ENCODE data around the gene MAF.

Gene MAF

GRCh38 chr16:79598348-79599181, 2.0 kb downstream of the MAF start:
- Histone ChIP-seq H3K27me3 (ENCODE audit: control insufficient read depth in 1 of 2, insufficient read depth in 2 of 2, low read length in 2 of 2) (no peaks in the 10 kb centered on the region), H3K4me3 (ENCODE audit: low read depth in 1 of 2, low read length in 2 of 2) (peak overlapping the region; percentile 39 to 75)

GRCh38 chr16:79598063-79598347, 2.5 kb downstream of the MAF start:
- Histone ChIP-seq H3K4me1 (ENCODE audit: insufficient read depth, low read length) (peaks cover 6% of the 10 kb centered on the region), H3K9ac (ENCODE audit: low read length) (peak overlapping the region; percentile 8), H3K9me3 (ENCODE audit: low read length) (no peaks in the 10 kb centered on the region), H3K27ac (ENCODE audit: low read depth, low read length) (peak overlapping the region; percentile 45), H3K4me3 (ENCODE audit: low read depth in 1 of 2, low read length in 2 of 2) (peak overlapping the region; percentile 39 to 75), H3K27me3 (ENCODE audit: control insufficient read depth in 1 of 2, insufficient read depth in 2 of 2, low read length in 2 of 2) (no peaks in the 10 kb centered on the region), H3K36me3 (ENCODE audit: insufficient read depth, low read length) (no peaks in the 10 kb centered on the region)

More at GRCh38 chr16:79598348-79599181, 2.0 kb downstream of the MAF start:
- no peaks in the 10 kb centered on the region for H3K9me3 ChIP-seq (ENCODE audit: low read length)
- H3K36me3 ChIP-seq (ENCODE audit: insufficient read depth, low read length), result no peaks in the 10 kb centered on the region
- H3K9ac ChIP-seq (ENCODE audit: low read length), result peak overlapping the region; percentile 14
- H3K27ac ChIP-seq (ENCODE audit: low read depth, low read length), result no peak overlapping the region
- peaks cover 6% of the 10 kb centered on the region for H3K4me1 ChIP-seq (ENCODE audit: insufficient read depth, low read length)

DNA sequence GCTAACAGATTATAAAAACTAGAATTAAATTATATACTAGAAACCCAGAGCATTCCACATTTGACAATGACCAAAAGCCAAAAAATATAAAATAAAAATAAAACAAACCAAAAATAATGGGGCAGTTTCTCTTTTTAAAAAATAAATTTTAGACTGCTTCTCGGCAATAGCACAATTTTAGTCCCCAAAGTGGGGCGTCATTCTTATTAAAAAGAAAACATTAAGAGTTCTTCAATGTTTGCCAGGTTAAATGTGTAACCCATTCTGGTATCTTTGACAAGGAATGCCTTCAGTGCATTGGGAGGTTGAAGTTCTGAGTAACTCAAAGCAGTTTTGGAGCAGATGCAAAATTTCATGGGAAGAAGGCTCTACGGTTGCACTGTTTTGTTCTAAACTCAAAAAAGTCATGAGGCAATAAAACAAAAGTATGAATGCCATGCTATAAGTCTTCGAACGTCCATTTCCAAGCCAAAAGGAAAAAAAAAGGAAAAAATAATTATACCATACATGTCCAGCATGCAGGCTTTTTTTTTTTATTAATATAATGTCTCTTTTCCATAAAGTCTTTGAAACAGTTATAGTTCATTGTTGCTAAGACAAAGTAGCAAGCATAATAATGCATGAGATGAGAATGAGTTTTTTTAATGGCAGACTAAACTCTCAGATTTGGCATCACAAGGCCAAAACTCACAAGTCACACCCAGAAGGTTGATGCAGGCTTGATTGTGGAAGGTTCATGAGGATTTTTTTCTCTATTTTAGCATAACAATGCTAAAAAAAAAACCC, 3.1 kb downstream of the MAF start:
- Histone ChIP-seq H3K27ac (ENCODE audit: low read depth, low read length) (peak overlapping the region; percentile 45), H3K27me3 (ENCODE audit: control insufficient read depth in 1 of 2, insufficient read depth in 2 of 2, low read length in 2 of 2) (no peaks in the 10 kb centered on the region), H3K4me3 (ENCODE audit: low read depth in 1 of 2, low read length in 2 of 2) (peak overlapping the region; percentile 39 to 75), H3K4me1 (ENCODE audit: insufficient read depth, low read length) (peaks cover 3% of the 10 kb centered on the region), H3K9ac (ENCODE audit: low read length) (peak overlapping the region; percentile 8), H3K9me3 (ENCODE audit: low read length) (no peaks in the 10 kb centered on the region), H3K36me3 (ENCODE audit: insufficient read depth, low read length) (no peaks in the 10 kb centered on the region)

- H3K36me3 ChIP-seq (ENCODE audit: insufficient read depth, low read length), result no peaks in the 10 kb centered on the region
- no peak overlapping the region for H3K27ac ChIP-seq (ENCODE audit: low read depth, low read length)
- no peaks in the 10 kb centered on the region for H3K4me1 ChIP-seq (ENCODE audit: insufficient read depth, low read length)
- no peaks in the 10 kb centered on the region for H3K27me3 ChIP-seq (ENCODE audit: control insufficient read depth in 1 of 2, insufficient read depth in 2 of 2, low read length in 2 of 2)
- H3K4me3 ChIP-seq (ENCODE audit: low read depth in 1 of 2, low read length in 2 of 2), result peak overlapping the region in 1 of 2 donors; percentile 75
- peak overlapping the region; percentile 27 for H3K9ac ChIP-seq (ENCODE audit: low read length)
- no peaks in the 10 kb centered on the region for H3K9me3 ChIP-seq (ENCODE audit: low read length)
These were observed 4.5 kb downstream of the MAF start for GRCh38 chr16:79595931-79596450.

GRCh38 chr16:79595231-79595641, 5.3 kb downstream of the MAF start:
- Histone ChIP-seq H3K27me3 (ENCODE audit: control insufficient read depth in 1 of 2, insufficient read depth in 2 of 2, low read length in 2 of 2) (no peaks in the 10 kb centered on the region), H3K36me3 (ENCODE audit: insufficient read depth, low read length) (no peaks in the 10 kb centered on the region), H3K9me3 (ENCODE audit: low read length) (no peaks in the 10 kb centered on the region), H3K4me3 (ENCODE audit: low read depth in 1 of 2, low read length in 2 of 2) (peak overlapping the region in 1 of 2 donors; percentile 75), H3K4me1 (ENCODE audit: insufficient read depth, low read length) (no peaks in the 10 kb centered on the region), H3K27ac (ENCODE audit: low read depth, low read length) (no peak overlapping the region), H3K9ac (ENCODE audit: low read length) (peak overlapping the region; percentile 21)

GRCh38 chr16:79593754-79594153, 6.8 kb downstream of the MAF start:
- Histone ChIP-seq H3K27me3 (ENCODE audit: control insufficient read depth in 1 of 2, insufficient read depth in 2 of 2, low read length in 2 of 2) (peaks cover 0 to 6% of the 10 kb centered on the region in 2 donors), H3K36me3 (ENCODE audit: insufficient read depth, low read length) (no peaks in the 10 kb centered on the region), H3K9ac (ENCODE audit: low read length) (no peak overlapping the region), H3K27ac (ENCODE audit: low read depth, low read length) (no peak overlapping the region), H3K9me3 (ENCODE audit: low read length) (no peaks in the 10 kb centered on the region), H3K4me3 (ENCODE audit: low read depth in 1 of 2, low read length in 2 of 2) (no peak overlapping the region), H3K4me1 (ENCODE audit: insufficient read depth, low read length) (no peaks in the 10 kb centered on the region)

DNA sequence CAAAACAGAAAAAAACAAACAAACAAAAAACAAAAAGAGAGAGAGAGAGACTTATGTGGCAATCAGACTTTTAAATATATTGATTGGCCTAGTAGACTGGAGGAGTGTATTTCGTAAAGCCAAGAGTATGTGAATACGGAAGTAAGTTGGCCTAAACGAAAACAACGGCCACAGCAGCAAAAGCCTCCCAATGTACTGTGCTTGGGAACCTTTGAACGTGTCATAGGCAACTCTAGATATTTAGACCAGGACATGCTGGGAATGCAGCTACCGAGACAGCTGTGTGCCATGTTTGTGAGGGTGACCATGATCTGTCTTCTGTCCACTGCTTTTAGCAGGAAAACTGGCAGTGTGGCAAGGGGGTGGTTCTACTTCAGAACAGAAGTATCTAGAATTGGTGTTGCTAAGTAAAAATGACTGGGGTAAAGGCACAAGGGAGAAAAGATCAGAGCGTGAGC, 7.4 kb downstream of the MAF start:
- Histone ChIP-seq H3K9me3 (ENCODE audit: low read length) (no peaks in the 10 kb centered on the region), H3K27me3 (ENCODE audit: control insufficient read depth in 1 of 2, insufficient read depth in 2 of 2, low read length in 2 of 2) (peaks cover 0 to 6% of the 10 kb centered on the region in 2 donors), H3K4me3 (ENCODE audit: low read depth in 1 of 2, low read length in 2 of 2) (no peak overlapping the region), H3K36me3 (ENCODE audit: insufficient read depth, low read length) (no peaks in the 10 kb centered on the region), H3K4me1 (ENCODE audit: insufficient read depth, low read length) (no peaks in the 10 kb centered on the region), H3K27ac (ENCODE audit: low read depth, low read length) (no peak overlapping the region), H3K9ac (ENCODE audit: low read length) (no peak overlapping the region)

DNA sequence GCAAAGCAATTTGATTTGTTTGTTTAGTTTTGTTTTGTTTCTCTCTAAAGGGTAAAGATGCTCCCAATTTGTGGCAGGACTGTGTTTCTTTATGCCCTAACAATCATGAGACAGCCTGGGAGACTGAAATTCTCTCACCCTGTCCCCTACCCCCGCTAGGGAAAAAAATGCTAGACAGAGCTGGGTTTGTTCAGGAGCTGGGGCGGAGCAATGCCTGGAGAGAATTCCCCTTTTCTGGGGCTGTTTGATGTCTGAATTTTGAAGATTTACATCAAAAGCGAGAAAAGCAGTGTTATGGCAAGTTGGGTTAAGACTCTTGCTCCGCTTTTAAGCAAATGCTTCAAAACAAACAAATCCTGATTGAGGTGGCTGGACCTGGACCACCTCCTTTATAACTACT, 8.4 kb downstream of the MAF start:
- Histone ChIP-seq H3K27ac (ENCODE audit: low read depth, low read length) (peak overlapping the region; percentile 7), H3K9me3 (ENCODE audit: low read length) (no peaks in the 10 kb centered on the region), H3K4me3 (ENCODE audit: low read depth in 1 of 2, low read length in 2 of 2) (no peak overlapping the region), H3K4me1 (ENCODE audit: insufficient read depth, low read length) (no peaks in the 10 kb centered on the region), H3K36me3 (ENCODE audit: insufficient read depth, low read length) (no peaks in the 10 kb centered on the region), H3K9ac (ENCODE audit: low read length) (peak overlapping the region; percentile 25), H3K27me3 (ENCODE audit: control insufficient read depth in 1 of 2, insufficient read depth in 2 of 2, low read length in 2 of 2) (peaks cover 0 to 6% of the 10 kb centered on the region in 2 donors)

GRCh38 chr16:79589601-79590102, 10.9 kb downstream of the MAF start:
- Histone ChIP-seq H3K9ac (ENCODE audit: low read length) (no peak overlapping the region), H3K27me3 (ENCODE audit: control insufficient read depth in 1 of 2, insufficient read depth in 2 of 2, low read length in 2 of 2) (peaks cover 0 to 6% of the 10 kb centered on the region in 2 donors), H3K4me1 (ENCODE audit: insufficient read depth, low read length) (no peaks in the 10 kb centered on the region), H3K36me3 (ENCODE audit: insufficient read depth, low read length) (no peaks in the 10 kb centered on the region), H3K4me3 (ENCODE audit: low read depth in 1 of 2, low read length in 2 of 2) (peak overlapping the region; percentile 31 to 35), H3K9me3 (ENCODE audit: low read length) (no peaks in the 10 kb centered on the region), H3K27ac (ENCODE audit: low read depth, low read length) (peak overlapping the region; percentile 7)

DNA sequence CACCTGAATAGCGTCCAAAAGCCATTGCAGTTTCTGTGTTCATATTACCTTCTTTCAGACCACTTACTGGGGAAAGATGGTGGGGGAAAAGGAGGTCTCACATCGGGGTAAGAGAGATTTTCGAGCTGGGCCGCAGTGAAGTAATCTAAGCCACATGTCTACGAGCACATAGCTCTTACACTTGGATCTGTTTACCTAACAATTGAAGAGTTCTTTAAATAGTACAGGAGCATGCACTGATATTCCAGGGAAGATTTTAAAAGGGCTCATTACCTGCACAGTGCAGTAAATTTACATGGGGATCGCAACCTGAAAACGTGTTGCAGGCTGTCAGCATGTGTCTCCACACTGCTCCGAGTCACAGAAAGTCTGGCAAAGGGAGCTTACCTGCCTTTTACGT, 12.6 kb downstream of the MAF start:
- Histone ChIP-seq H3K9ac (ENCODE audit: low read length) (no peak overlapping the region), H3K9me3 (ENCODE audit: low read length) (no peaks in the 10 kb centered on the region), H3K36me3 (ENCODE audit: insufficient read depth, low read length) (no peaks in the 10 kb centered on the region), H3K27ac (ENCODE audit: low read depth, low read length) (no peak overlapping the region), H3K27me3 (ENCODE audit: control insufficient read depth in 1 of 2, insufficient read depth in 2 of 2, low read length in 2 of 2) (peaks cover 0 to 6% of the 10 kb centered on the region in 2 donors), H3K4me1 (ENCODE audit: insufficient read depth, low read length) (no peaks in the 10 kb centered on the region), H3K4me3 (ENCODE audit: low read depth in 1 of 2, low read length in 2 of 2) (no peak overlapping the region)

GRCh38 chr16:79587296-79587695, 13.2 kb downstream of the MAF start:
- Histone ChIP-seq H3K36me3 (ENCODE audit: insufficient read depth, low read length) (no peaks in the 10 kb centered on the region), H3K27me3 (ENCODE audit: control insufficient read depth in 1 of 2, insufficient read depth in 2 of 2, low read length in 2 of 2) (peaks cover 0 to 6% of the 10 kb centered on the region in 2 donors), H3K27ac (ENCODE audit: low read depth, low read length) (no peak overlapping the region), H3K9ac (ENCODE audit: low read length) (no peak overlapping the region), H3K4me1 (ENCODE audit: insufficient read depth, low read length) (no peaks in the 10 kb centered on the region), H3K4me3 (ENCODE audit: low read depth in 1 of 2, low read length in 2 of 2) (no peak overlapping the region), H3K9me3 (ENCODE audit: low read length) (no peaks in the 10 kb centered on the region)
